Chondrocyte (in vitro differentiated cells): ENCODE data around the gene CMC2. TPM values are rescaled to one million over a fixed set of nuclear protein-coding genes. Genes with fewer than 3 reads are reported as not detected.

Experiments used
- DNase-seq: peaks from one replicate; pipeline ENCODE4 v3.0.0; 2021; ENCODE audit warnings: mixed read lengths, low spot score
- H3K27ac Mint-ChIP-seq: one replicate; pipeline ENCODE4 v1.8.0; 2021; ENCODE audit warnings: mild to moderate bottlenecking, moderate library complexity, mixed read lengths; ENCODE audit not compliant: unreplicated experiment
- H3K27me3 Mint-ChIP-seq: 2 replicates; pipeline ENCODE4 v1.8.0; 2021; ENCODE audit warnings: low read depth, mixed read lengths
- H3K36me3 Mint-ChIP-seq: 2 replicates; pipeline ENCODE4 v1.8.0; 2021; ENCODE audit warnings: low read depth, mixed read lengths
- H3K4me1 Mint-ChIP-seq: 2 replicates; pipeline ENCODE4 v1.8.0; 2021; ENCODE audit warnings: low read depth, mild to moderate bottlenecking, mixed read lengths
- H3K4me3 Mint-ChIP-seq: one replicate; pipeline ENCODE4 v1.8.0; 2021; ENCODE audit warnings: mild to moderate bottlenecking, moderate library complexity, mixed read lengths; ENCODE audit not compliant: unreplicated experiment
- H3K9me3 Mint-ChIP-seq: 2 replicates; pipeline ENCODE4 v1.8.0; 2021; ENCODE audit warnings: low read depth, mixed read lengths
- CTCF ChIP-seq: fragments of 200-600 bp; sonication (generic); IDR thresholded peaks from 2 replicates; pipeline ENCODE4 v1.5.0; 2021; ENCODE audit warnings: antibody characterized with exemption, mild to moderate bottlenecking, moderate library complexity
- total RNA-seq: library from RNA; stranded (reverse); gene quantifications from 3 replicates; pipeline ENCODE4 v1.2.1, GENCODE V29; 2021

CMC2 gene
- total RNA-seq, 1 donor from 2014 or later: 45.8 TPM

GRCh38 chr16:80994451-80994850 lies 12.2 kb downstream of the CMC2 start:
- TF ChIP-seq CTCF: no peak
- Mint-ChIP-seq H3K27me3 (no peaks in the 10 kb centered on the region), H3K4me3 (no peak overlapping the region), H3K27ac (peak overlapping the region; percentile 91), H3K36me3 (peaks cover 3% of the 10 kb centered on the region), H3K4me1 (peaks cover 30% of the 10 kb centered on the region), H3K9me3 (no peaks in the 10 kb centered on the region)
- DNase-seq: no peak

GRCh38 chr16:80993834-80994233 lies 12.9 kb downstream of the CMC2 start:
- no peak for DNase-seq
- TF ChIP-seq CTCF: no peak
- H3K9me3 Mint-ChIP-seq: no peaks in the 10 kb centered on the region
- peaks cover 3% of the 10 kb centered on the region for H3K36me3 Mint-ChIP-seq
- H3K27me3 Mint-ChIP-seq: no peaks in the 10 kb centered on the region
- peaks cover 30% of the 10 kb centered on the region for H3K4me1 Mint-ChIP-seq
- H3K27ac Mint-ChIP-seq: peak overlapping the region; percentile 91
- no peak overlapping the region for H3K4me3 Mint-ChIP-seq

- H3K36me3 Mint-ChIP-seq: peaks cover 3% of the 10 kb centered on the region
- TF ChIP-seq CTCF: no peak
- no peaks in the 10 kb centered on the region for H3K27me3 Mint-ChIP-seq
- H3K9me3 Mint-ChIP-seq: no peaks in the 10 kb centered on the region
- peaks cover 30% of the 10 kb centered on the region for H3K4me1 Mint-ChIP-seq
- H3K4me3 Mint-ChIP-seq: peak overlapping the region; percentile 42
- H3K27ac Mint-ChIP-seq: peak overlapping the region; percentile 91
- no peak for DNase-seq
Observed at GRCh38 chr16:80993307-80993706, 13.4 kb downstream of the CMC2 start.

- Mint-ChIP-seq H3K4me1 (peaks cover 30% of the 10 kb centered on the region), H3K27me3 (no peaks in the 10 kb centered on the region), H3K9me3 (no peaks in the 10 kb centered on the region), H3K27ac (peak overlapping the region; percentile 91), H3K36me3 (peaks cover 3% of the 10 kb centered on the region), H3K4me3 (peak overlapping the region; percentile 42)
- no peak for TF ChIP-seq CTCF
- DNase-seq: no peak
Observed at GRCh38 chr16:80992676-80993293, 13.9 kb downstream of the CMC2 start.

GRCh38 chr16:80991792-80992430 lies 14.8 kb downstream of the CMC2 start:
- DNase-seq: no peak
- Mint-ChIP-seq H3K36me3 (peaks cover 3% of the 10 kb centered on the region), H3K4me3 (no peak overlapping the region), H3K27ac (no peak overlapping the region), H3K9me3 (no peaks in the 10 kb centered on the region), H3K27me3 (no peaks in the 10 kb centered on the region), H3K4me1 (peaks cover 25% of the 10 kb centered on the region)
- TF ChIP-seq CTCF: no peak
